DOHH2 (cell line): ENCODE data around the gene APOL4.
"Not testable (repeated sequence)": the region's sequence is repeated elsewhere in the genome, so short reads cannot be mapped to it uniquely, and the experiment has no call there.

ENCODE experiments used
- H3F3A ChIP-seq: fragments of 200-600 bp; sonication (generic), shearing (Covaris generic); 2 replicates; pipeline ENCODE4 v1.6.0; 2016; ENCODE audit warnings: antibody characterized with exemption, mild to moderate bottlenecking; ENCODE audit not compliant: control insufficient read depth, insufficient read depth
- H3K27ac ChIP-seq: fragments of 200-600 bp; sonication (generic); 2 replicates; pipeline ENCODE4 v1.5.1; 2014; ENCODE audit warnings: low read depth, mild to moderate bottlenecking, low read length, moderate library complexity
- H3K27me3 ChIP-seq: fragments of 200-600 bp; sonication (generic); 2 replicates; pipeline ENCODE4 v1.6.1; 2014; ENCODE audit warnings: mild to moderate bottlenecking, low read length, mixed read lengths; ENCODE audit not compliant: control insufficient read depth
- H3K36me3 ChIP-seq: fragments of 200-600 bp; sonication (generic); 2 replicates; pipeline ENCODE4 v1.6.1; 2014; ENCODE audit warnings: mild to moderate bottlenecking, low read length, moderate library complexity, mixed read lengths; ENCODE audit not compliant: control insufficient read depth
- H3K4me1 ChIP-seq: fragments of 200-600 bp; sonication (generic); 2 replicates; pipeline ENCODE4 v1.6.1; 2014; ENCODE audit warnings: mild to moderate bottlenecking, low read length, mixed read lengths; ENCODE audit not compliant: control insufficient read depth
- H3K4me2 ChIP-seq: fragments of 200-600 bp; sonication (generic); 2 replicates; pipeline ENCODE4 v1.6.0; 2014; ENCODE audit warnings: mild to moderate bottlenecking, low read length, moderate library complexity
- H3K4me3 ChIP-seq: fragments of 200-600 bp; sonication (generic); 2 replicates; pipeline ENCODE4 v1.5.1; 2014; ENCODE audit warnings: mild to moderate bottlenecking, low read length, mixed read lengths
- H3K79me2 ChIP-seq: fragments of 200-600 bp; sonication (generic); 2 replicates; pipeline ENCODE4 v1.6.1; 2014; ENCODE audit warnings: mild to moderate bottlenecking, low read length, mixed read lengths; ENCODE audit not compliant: control insufficient read depth
- H3K9me2 ChIP-seq: fragments of 200-600 bp; sonication (generic); replicated peaks from 2 replicates; pipeline ENCODE4 v1.6.1; 2014; ENCODE audit warnings: mild to moderate bottlenecking, low read length, mixed read lengths; ENCODE audit not compliant: control insufficient read depth
- H3K9me3 ChIP-seq: fragments of 200-600 bp; sonication (generic); 2 replicates; pipeline ENCODE4 v1.6.1; 2014; ENCODE audit warnings: antibody characterized with exemption, low read length, mixed read lengths; ENCODE audit not compliant: control insufficient read depth, insufficient read depth
- H4K20me1 ChIP-seq: fragments of 200-600 bp; sonication (generic); 2 replicates; pipeline ENCODE4 v1.6.0; 2014; ENCODE audit warnings: low read depth, mild to moderate bottlenecking, antibody characterized with exemption, low read length, moderate library complexity; ENCODE audit not compliant: control insufficient read depth, insufficient read depth
- EZH2phosphoT487 ChIP-seq: fragments of 200-600 bp; sonication (generic); IDR thresholded peaks from 2 replicates; pipeline ENCODE4 v1.6.1; 2017; ENCODE audit warnings: borderline replicate concordance, mild to moderate bottlenecking, antibody characterized with exemption, low read length, moderate library complexity, mixed read lengths
- TF ChIP-seq, protein P1 (sequence below): fragments of 200-600 bp; sonication (generic); IDR thresholded peaks from one replicate; pipeline ENCODE4 v1.5.1; 2014; ENCODE audit warnings: antibody characterized with exemption, mild to moderate bottlenecking, low read depth, low read length; ENCODE audit not compliant: poor library complexity, severe bottlenecking

Gene APOL4

DNA sequence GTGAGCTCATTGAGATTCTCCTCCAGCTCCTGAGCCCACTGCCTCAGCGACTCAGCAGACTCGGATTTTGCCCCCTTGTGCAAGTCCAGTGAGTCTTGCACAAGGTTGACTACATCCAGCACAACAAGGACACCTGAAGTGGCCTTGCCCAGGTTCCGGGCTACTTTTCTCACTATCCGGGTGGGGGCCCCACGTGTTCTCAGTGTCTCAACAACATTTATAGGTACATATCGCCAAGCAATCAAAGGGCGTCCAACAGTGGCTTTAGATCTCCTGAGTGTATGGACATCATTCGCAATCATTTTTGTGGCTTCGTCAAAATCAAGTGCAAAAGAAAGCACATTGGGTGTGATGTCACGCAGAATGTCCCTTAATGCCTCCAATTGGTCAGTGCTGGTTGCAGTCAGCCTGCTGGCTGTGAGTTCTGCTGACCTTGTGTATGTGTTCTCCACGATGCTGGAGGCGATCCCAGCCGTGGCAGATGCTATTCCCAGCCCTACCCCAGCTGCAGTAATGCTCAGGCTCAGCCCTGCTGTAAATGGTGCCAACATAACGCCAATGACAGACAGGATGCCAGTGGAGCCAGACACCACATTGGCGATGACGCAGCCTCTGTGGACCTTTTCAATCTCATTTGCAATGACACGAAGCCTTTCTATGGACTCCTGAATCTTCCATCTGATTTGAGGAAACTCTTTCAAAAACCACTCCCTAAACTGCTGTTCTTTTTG, 10.3 kb downstream of the APOL4 start:
- H3K27me3 ChIP-seq, result peaks cover 12% of the 10 kb centered on the region
- H3K36me3 ChIP-seq, result no peaks in the 10 kb centered on the region
- H3K4me1 ChIP-seq, result no peaks in the 10 kb centered on the region
- no peaks in the 10 kb centered on the region for H3F3A ChIP-seq
- H3K27ac ChIP-seq, result no peak overlapping the region
- H3K9me3 ChIP-seq, result no peaks in the 10 kb centered on the region
- TF ChIP-seq, protein P1, sequence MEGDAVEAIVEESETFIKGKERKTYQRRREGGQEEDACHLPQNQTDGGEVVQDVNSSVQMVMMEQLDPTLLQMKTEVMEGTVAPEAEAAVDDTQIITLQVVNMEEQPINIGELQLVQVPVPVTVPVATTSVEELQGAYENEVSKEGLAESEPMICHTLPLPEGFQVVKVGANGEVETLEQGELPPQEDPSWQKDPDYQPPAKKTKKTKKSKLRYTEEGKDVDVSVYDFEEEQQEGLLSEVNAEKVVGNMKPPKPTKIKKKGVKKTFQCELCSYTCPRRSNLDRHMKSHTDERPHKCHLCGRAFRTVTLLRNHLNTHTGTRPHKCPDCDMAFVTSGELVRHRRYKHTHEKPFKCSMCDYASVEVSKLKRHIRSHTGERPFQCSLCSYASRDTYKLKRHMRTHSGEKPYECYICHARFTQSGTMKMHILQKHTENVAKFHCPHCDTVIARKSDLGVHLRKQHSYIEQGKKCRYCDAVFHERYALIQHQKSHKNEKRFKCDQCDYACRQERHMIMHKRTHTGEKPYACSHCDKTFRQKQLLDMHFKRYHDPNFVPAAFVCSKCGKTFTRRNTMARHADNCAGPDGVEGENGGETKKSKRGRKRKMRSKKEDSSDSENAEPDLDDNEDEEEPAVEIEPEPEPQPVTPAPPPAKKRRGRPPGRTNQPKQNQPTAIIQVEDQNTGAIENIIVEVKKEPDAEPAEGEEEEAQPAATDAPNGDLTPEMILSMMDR, result no peak
- no peak for TF ChIP-seq EZH2phosphoT487
- H4K20me1 ChIP-seq, result 0 out of 2 replicates have a peak, but pooled peaks cover 4% of the 10 kb centered on the region
- H3K4me3 ChIP-seq, result no peak overlapping the region
- no peaks in the 10 kb centered on the region for H3K9me2 ChIP-seq
- no peaks in the 10 kb centered on the region for H3K79me2 ChIP-seq
- no peak overlapping the region for H3K4me2 ChIP-seq

DNA sequence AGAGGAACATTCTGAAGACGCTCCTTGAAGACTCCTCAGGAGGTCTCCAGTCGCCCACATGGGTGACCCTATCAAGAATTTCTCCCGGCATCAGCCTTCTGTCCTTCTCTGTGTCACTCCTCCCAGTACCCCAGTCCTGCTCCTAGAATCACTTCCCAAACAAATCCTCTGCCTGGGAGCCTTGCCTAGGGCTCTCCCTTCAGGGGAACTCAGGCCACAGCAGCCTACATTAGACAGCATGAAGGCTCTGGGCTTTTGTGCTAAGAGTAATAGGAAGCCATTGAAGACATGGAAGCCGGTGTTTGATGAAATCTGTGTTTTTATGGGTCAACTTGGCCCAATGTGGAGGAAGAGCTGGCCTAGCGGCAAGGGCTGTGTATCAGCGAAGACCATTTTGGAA, 13.7 kb downstream of the APOL4 start:
- not testable (repeated sequence) for H3K4me3 ChIP-seq, H3K79me2 ChIP-seq, H3K27me3 ChIP-seq, H3K27ac ChIP-seq, H3K36me3 ChIP-seq, H3K4me2 ChIP-seq, H3F3A ChIP-seq, H4K20me1 ChIP-seq, H3K9me3 ChIP-seq, H3K4me1 ChIP-seq, H3K9me2 ChIP-seq

DNA sequence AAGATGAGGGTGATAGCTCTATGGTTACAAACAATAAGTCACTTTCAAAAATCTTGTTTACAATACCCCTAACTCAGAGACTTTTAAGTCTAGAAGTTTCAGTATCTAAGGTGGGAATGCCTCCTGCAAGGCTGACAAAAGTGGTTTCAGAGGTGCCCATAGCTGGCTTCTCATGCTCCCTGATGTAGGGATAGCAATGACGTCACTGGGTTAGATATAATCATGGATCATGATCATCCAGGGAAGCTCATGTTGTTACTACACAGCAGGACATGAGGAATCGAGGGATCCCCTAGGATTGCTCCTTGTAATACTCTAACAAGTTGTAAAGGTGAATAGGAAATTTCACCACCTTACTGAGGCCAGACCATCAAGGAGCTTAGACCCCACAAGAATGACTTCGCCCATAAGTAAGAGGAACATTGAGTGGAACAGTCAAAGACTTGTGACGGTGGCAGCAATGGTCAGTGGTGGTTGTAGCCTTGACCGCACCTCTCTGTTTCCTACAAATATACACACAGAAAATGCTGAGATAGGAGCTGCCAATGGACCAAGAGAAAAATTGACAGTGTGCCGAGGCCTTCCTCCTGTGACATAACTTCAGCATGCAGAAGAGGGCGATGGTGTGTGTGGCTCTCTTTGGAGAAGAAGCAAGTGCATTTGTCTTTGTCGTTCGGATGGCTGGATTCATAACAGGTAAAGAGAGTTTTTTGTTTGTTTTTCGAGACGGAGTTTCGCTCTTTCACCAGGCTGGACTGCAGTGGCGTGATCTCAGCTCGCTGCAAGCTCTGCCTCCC, 15.6 kb downstream of the APOL4 start:
- no peaks in the 10 kb centered on the region for H4K20me1 ChIP-seq
- H3K4me3 ChIP-seq, result no peak overlapping the region
- H3F3A ChIP-seq, result no peaks in the 10 kb centered on the region
- TF ChIP-seq, protein P1, result no peak
- no peak for TF ChIP-seq EZH2phosphoT487
- H3K4me1 ChIP-seq, result no peaks in the 10 kb centered on the region
- H3K4me2 ChIP-seq, result no peak overlapping the region
- no peaks in the 10 kb centered on the region for H3K36me3 ChIP-seq
- H3K79me2 ChIP-seq, result no peaks in the 10 kb centered on the region
- H3K27me3 ChIP-seq, result peaks cover 5% of the 10 kb centered on the region; the same call in 1 of the 2 replicates
- no peak overlapping the region for H3K27ac ChIP-seq
- H3K9me3 ChIP-seq, result no peaks in the 10 kb centered on the region
- H3K9me2 ChIP-seq, result no peaks in the 10 kb centered on the region

DNA sequence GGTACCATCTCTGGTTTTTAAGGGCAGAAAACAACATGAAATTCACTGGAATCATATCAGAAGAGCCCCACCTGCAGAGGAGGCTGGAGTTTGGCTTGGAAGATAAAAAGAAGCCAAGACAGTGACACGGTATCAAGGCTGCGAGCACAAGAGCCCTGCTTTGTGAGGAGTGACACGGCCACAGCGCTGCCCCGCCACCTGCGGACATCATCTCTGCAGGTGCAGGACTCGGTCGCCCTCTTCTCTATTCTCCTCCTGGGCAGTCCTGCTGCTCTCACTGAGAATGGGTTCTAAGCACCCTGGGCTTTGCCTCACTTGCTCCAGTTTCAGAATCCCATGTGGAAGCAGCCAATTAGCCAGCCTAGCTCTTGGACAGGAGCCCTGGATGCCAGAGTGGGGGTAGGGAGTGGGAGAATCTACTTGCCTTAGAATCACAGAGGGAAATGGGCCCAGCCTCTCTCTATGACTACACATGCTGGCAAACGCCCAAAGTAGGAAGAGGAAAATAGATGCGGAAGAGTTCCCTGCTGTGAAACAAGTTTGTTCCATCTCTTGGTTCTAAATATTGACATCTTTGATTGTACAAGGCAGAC, 17.1 kb downstream of the APOL4 start:
- Histone ChIP-seq H3K36me3 (no peaks in the 10 kb centered on the region), H3K27me3 (peaks cover 5% of the 10 kb centered on the region; the same call in 1 of the 2 replicates), H3K27ac (no peak overlapping the region), H3K4me2 (no peak overlapping the region), H3K9me2 (no peaks in the 10 kb centered on the region), H4K20me1 (no peaks in the 10 kb centered on the region), H3K4me3 (no peak overlapping the region), H3F3A (no peaks in the 10 kb centered on the region), H3K4me1 (no peaks in the 10 kb centered on the region), H3K9me3 (no peaks in the 10 kb centered on the region), H3K79me2 (no peaks in the 10 kb centered on the region)
- TF ChIP-seq, protein P1, result no peak
- TF ChIP-seq EZH2phosphoT487, result no peak
